Lower leg skin (tissue), 4 donors: ENCODE measurements around the gene DUOXA1. TPM values are rescaled to one million over a fixed set of nuclear protein-coding genes. Genes with fewer than 3 reads are reported as not detected.
A peak's percentile ranks its signal among the peaks of the same experiment; 100 is the strongest.

Experiments
- DNase-seq, 2 donors: peaks; one replicate each; pipeline ENCODE4 v3.0.0-alpha.2; 2019; ENCODE audit warnings: low spot score in 2 of 2
- H3K4me3 ChIP-seq: fragments of 200-600 bp; sonication (generic); 2 replicates; pipeline ENCODE4 v1.5.1; 2017; ENCODE audit warnings: mild to moderate bottlenecking, low read depth; ENCODE audit not compliant: poor library complexity, severe bottlenecking
- POLR2A ChIP-seq, 2 donors: fragments of 450-650 bp; IDR thresholded peaks; one replicate each; pipeline ENCODE4 v1.6.1; 2016 to 2017; ENCODE audit warnings: antibody characterized with exemption in 2 of 2, mild to moderate bottlenecking in 1 of 2, moderate library complexity in 1 of 2
- WGBS, 2 donors: methylation state at CpG; one replicate each; pipeline ENCODE4 v1.1.5; 2018; 5-methylcytosine and 5-hydroxymethylcytosine counted together
- intact Hi-C: fragments of 100-400 bp; cut with DNase I; formaldehyde crosslinking; loops from one replicate; pipeline ENCODE4 v1.15.0; 2023; ENCODE audit warnings: low total_unique reads
- total RNA-seq, 4 donors: library from RNA; depleted of rRNA; stranded (reverse); fragments of >200 nt; gene quantifications; one replicate each; pipeline ENCODE4 v1.1.0, GENCODE V29; 2016
- TF ChIP-seq, protein P1 (sequence below), 3 donors: fragments of 450-650 bp; IDR thresholded peaks; one replicate each; pipeline ENCODE4 v1.5.1; 2016; ENCODE audit warnings: antibody characterized with exemption in 3 of 3, mild to moderate bottlenecking in 3 of 3, moderate library complexity in 2 of 3

The DUOXA1 gene
- total RNA-seq, 4 donors from 2014 or later: 58.1 to 112 (median 99.0) TPM

GRCh38 chr15:45121706-45122417, 7.8 kb downstream of the DUOXA1 start:
- intact Hi-C loops: no loop called here
- no peak overlapping the region for H3K4me3 ChIP-seq
- TF ChIP-seq POLR2A (IDR thresholded peaks at IDR 0.05): no peak
- TF ChIP-seq, protein P1, sequence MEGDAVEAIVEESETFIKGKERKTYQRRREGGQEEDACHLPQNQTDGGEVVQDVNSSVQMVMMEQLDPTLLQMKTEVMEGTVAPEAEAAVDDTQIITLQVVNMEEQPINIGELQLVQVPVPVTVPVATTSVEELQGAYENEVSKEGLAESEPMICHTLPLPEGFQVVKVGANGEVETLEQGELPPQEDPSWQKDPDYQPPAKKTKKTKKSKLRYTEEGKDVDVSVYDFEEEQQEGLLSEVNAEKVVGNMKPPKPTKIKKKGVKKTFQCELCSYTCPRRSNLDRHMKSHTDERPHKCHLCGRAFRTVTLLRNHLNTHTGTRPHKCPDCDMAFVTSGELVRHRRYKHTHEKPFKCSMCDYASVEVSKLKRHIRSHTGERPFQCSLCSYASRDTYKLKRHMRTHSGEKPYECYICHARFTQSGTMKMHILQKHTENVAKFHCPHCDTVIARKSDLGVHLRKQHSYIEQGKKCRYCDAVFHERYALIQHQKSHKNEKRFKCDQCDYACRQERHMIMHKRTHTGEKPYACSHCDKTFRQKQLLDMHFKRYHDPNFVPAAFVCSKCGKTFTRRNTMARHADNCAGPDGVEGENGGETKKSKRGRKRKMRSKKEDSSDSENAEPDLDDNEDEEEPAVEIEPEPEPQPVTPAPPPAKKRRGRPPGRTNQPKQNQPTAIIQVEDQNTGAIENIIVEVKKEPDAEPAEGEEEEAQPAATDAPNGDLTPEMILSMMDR (IDR thresholded peaks at IDR 0.05): no peak
- DNase-seq: no peak
- WGBS, 2 donors: 53 to 64% methylated on average over 9 of the region's 9 CpGs

DNA sequence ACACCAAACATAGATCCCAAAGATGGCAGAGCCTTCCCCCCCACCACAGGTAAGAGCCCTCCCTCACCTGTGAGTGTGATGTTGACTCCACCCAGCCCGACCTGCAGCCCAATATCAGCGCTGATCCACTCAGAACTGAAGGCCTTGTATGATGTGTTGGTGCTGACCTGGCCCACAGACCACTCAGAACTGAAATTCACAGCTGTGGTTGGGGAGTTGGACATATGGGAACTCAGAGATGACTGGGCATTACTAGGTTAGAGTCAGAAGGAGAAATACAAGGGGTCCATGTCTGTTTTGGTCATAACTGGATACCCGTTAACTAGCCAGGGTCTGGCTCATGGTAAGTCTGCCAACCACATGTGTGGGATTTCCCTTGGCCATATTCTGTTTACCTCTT, 8.7 kb downstream of the DUOXA1 start:
- no peak overlapping the region for H3K4me3 ChIP-seq
- TF ChIP-seq POLR2A (IDR thresholded peaks at IDR 0.05): no peak
- TF ChIP-seq, protein P1 (IDR thresholded peaks at IDR 0.05): no peak
- 89 to 91% methylated on average over 3 of the region's 3 CpGs for WGBS, 2 donors
- intact Hi-C loops: no loop called here
- no peak for DNase-seq

- intact Hi-C loops: no loop called here
- DNase-seq: no peak
- whole genome bisulfite sequencing, 2 donors: 95 to 97% methylated on average over 10 of the region's 10 CpGs
Observed at GRCh38 chr15:45120081-45120972, 9.4 kb downstream of the DUOXA1 start.

DNA sequence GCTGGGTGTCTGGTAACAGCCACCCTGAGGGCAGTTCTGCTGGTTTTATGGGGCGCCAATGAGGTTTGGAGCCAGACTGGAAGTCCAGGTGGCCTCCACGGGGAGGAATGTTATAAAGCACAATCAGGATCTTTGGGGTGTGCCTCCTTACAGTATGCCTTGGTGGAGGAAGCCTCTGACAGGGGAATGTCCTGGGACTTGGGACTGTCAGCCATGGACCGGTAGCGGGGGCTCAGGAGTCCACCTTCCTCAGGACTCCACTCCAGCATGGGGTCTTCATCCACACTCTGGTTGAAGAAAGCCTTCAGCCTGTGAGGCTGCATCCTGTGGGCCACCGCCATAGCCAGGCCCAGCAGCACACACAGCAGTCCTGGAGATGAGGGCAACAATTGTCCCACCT, 10.7 kb downstream of the DUOXA1 start:
- TF ChIP-seq, protein P1 (IDR thresholded peaks at IDR 0.05): no peak
- TF ChIP-seq POLR2A (IDR thresholded peaks at IDR 0.05): no peak
- intact Hi-C loops: no loop called here
- H3K4me3 ChIP-seq: no peak overlapping the region
- DNase-seq: no peak
- WGBS, 2 donors: 84 to 86% methylated on average over 5 of the region's 5 CpGs

More at GRCh38 chr15:45120081-45120972, 9.4 kb downstream of the DUOXA1 start:
- H3K4me3 ChIP-seq: no peak overlapping the region
- TF ChIP-seq POLR2A (IDR thresholded peaks at IDR 0.05): no peak
- TF ChIP-seq, protein P1 (IDR thresholded peaks at IDR 0.05): no peak

- WGBS, 2 donors: 0 to 1% methylated on average over 14 of the region's 14 CpGs
- TF ChIP-seq, protein P1 (IDR thresholded peaks at IDR 0.05): peak in 1 of 3 donors; percentile 64
- no peak for TF ChIP-seq POLR2A (IDR thresholded peaks at IDR 0.05)
- intact Hi-C loops: no loop called here
- H3K4me3 ChIP-seq: no peak overlapping the region
- DNase-seq: peak; percentile 82 to 95
Observed at GRCh38 chr15:45118131-45118588, 11.5 kb downstream of the DUOXA1 start.
